Measurements from ENCODE around the gene SAP30BP. TPM values are rescaled to one million over a fixed set of nuclear protein-coding genes. Genes with fewer than 3 reads are reported as not detected.

SAP30BP gene
- total and polyA plus RNA-seq, 10 of the 15 experiments (the other 5 are each of a cell fraction or from before 2014, with no cell fraction given) = 57.9 to 166 (median 94.5) TPM

DNA sequence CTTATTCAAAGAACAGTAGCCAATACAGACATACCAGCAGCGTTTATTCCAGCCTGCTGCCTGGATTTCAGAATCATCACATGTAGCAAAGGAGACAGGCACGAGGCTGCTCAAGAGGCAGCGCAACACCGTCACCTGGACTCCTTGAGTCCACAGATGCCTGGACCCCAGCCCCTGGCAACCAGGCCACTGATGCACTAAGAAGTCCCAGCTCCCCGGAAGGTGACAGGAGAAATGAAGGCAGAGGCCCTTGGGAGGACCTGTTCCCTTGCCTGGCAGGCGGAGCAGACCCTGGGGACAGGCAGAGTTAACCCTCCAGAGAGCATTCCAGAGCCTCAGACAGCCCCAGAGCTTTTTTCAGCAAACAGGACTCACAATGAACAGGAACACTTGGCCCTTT is 17.5 kb upstream of the SAP30BP start:
- no peaks in the 10 kb centered on the region for H3K9me3 ChIP-seq (replicated peaks; ENCODE audit: control insufficient read depth, insufficient read depth, low read length)
- 98% methylated on average over 6 of the region's 6 CpGs for WGBS (ENCODE audit: insufficient coverage, insufficient replicate concordance, low lambda C conversion rate, missing lambda C conversion rate)
- ChIA-PET SMC1A (ENCODE audit: uncharacterized antibody, unreplicated experiment) (interaction anchor here (2.2 kb wide), 1 partner anchor 17 kb away, joined by 12 read pairs; the partner anchor contains the start of gene SMIM5), RAD21 (ENCODE audit: unreplicated experiment) (interaction anchor here (1.3 kb wide), 1 partner anchor 17 kb away, joined by 3 read pairs; no protein-coding TSS in a partner anchor), CTCF (interaction anchor here (0.8 to 19.5 kb wide), 4 partner anchors 12 to 98 kb away, joined by 3 to 349 read pairs (median 46); partner anchors contain the start of gene SMIM5), POLR2A (no interaction called here)
- H3K27me3 ChIP-seq (replicated peaks in 1 of 2; ENCODE audit: control insufficient read depth in 2 of 2, insufficient read depth in 2 of 2, low read length in 1 of 2) = no peaks in the 10 kb centered on the region
- intact Hi-C loops (cut with micrococcal nuclease; ENCODE audit: unreplicated experiment) (no loop called here), in situ Hi-C loops (cut with MboI) (no loop called here)
- peaks cover 3 to 14% of the 10 kb centered on the region in 2 experiments; a peak in 3 of 4 replicates for H3K36me3 ChIP-seq (ENCODE audit: control insufficient read depth in 2 of 2, insufficient read depth in 2 of 2, low read length in 1 of 2)
- TF ChIP-seq NFIC (IDR thresholded peaks at IDR 0.05; ENCODE audit: low read depth, low read length) (no peak), ASH2L (IDR thresholded peaks at IDR 0.05; ENCODE audit: borderline replicate concordance, low read depth) (no peak), RCOR1 (conservative IDR thresholded peaks at IDR 0.05; ENCODE audit: low read depth, low read length) (no peak), TARDBP (IDR thresholded peaks at IDR 0.05; ENCODE audit: borderline replicate concordance) (no peak), PAX8 (IDR thresholded peaks at IDR 0.05) (no peak), RAD21 (IDR thresholded peaks at IDR 0.05; ENCODE audit: insufficient read depth, low read depth, low read length) (no peak), DPF2 (IDR thresholded peaks at IDR 0.05) (no peak), IKZF2 (IDR thresholded peaks at IDR 0.05) (no peak), CBX3 (IDR thresholded peaks at IDR 0.05; ENCODE audit: borderline replicate concordance, low read depth) (no peak), GATAD2B (conservative IDR thresholded peaks at IDR 0.05; ENCODE audit: low read depth) (no peak), IKZF1 (conservative IDR thresholded peaks at IDR 0.05) (no peak), IRF4 (IDR thresholded peaks at IDR 0.05; ENCODE audit: low read depth, low read length) (no peak), WRNIP1 (IDR thresholded peaks at IDR 0.05; ENCODE audit: borderline replicate concordance, low read depth, low read length) (no peak), RBBP5 (conservative IDR thresholded peaks at IDR 0.05) (no peak)
- TF ChIP-seq, protein P1, sequence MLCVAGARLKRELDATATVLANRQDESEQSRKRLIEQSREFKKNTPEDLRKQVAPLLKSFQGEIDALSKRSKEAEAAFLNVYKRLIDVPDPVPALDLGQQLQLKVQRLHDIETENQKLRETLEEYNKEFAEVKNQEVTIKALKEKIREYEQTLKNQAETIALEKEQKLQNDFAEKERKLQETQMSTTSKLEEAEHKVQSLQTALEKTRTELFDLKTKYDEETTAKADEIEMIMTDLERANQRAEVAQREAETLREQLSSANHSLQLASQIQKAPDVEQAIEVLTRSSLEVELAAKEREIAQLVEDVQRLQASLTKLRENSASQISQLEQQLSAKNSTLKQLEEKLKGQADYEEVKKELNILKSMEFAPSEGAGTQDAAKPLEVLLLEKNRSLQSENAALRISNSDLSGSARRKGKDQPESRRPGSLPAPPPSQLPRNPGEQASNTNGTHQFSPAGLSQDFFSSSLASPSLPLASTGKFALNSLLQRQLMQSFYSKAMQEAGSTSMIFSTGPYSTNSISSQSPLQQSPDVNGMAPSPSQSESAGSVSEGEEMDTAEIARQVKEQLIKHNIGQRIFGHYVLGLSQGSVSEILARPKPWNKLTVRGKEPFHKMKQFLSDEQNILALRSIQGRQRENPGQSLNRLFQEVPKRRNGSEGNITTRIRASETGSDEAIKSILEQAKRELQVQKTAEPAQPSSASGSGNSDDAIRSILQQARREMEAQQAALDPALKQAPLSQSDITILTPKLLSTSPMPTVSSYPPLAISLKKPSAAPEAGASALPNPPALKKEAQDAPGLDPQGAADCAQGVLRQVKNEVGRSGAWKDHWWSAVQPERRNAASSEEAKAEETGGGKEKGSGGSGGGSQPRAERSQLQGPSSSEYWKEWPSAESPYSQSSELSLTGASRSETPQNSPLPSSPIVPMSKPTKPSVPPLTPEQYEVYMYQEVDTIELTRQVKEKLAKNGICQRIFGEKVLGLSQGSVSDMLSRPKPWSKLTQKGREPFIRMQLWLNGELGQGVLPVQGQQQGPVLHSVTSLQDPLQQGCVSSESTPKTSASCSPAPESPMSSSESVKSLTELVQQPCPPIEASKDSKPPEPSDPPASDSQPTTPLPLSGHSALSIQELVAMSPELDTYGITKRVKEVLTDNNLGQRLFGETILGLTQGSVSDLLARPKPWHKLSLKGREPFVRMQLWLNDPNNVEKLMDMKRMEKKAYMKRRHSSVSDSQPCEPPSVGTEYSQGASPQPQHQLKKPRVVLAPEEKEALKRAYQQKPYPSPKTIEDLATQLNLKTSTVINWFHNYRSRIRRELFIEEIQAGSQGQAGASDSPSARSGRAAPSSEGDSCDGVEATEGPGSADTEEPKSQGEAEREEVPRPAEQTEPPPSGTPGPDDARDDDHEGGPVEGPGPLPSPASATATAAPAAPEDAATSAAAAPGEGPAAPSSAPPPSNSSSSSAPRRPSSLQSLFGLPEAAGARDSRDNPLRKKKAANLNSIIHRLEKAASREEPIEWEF (IDR thresholded peaks at IDR 0.05; ENCODE audit: insufficient replicate concordance, low read depth, low read length) = no peak
- TF ChIP-seq, protein P2, sequence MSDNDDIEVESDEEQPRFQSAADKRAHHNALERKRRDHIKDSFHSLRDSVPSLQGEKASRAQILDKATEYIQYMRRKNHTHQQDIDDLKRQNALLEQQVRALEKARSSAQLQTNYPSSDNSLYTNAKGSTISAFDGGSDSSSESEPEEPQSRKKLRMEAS (IDR thresholded peaks at IDR 0.05; ENCODE audit: low read depth, low read length) = no peak
- no peak overlapping the region for H2AFZ ChIP-seq (ENCODE audit: control insufficient read depth, low read depth, low read length)
- no TSS peak for BruUV-seq (replicated peaks)
- H3K4me3 ChIP-seq = no peak overlapping the region
- no peaks in the 10 kb centered on the region for H3K79me2 ChIP-seq (ENCODE audit: control insufficient read depth, insufficient read depth, low read length)
- H3K4me1 ChIP-seq (ENCODE audit: control insufficient read depth, insufficient read depth, low read length) = peaks cover 19% of the 10 kb centered on the region
- no peak for DNase-seq (ENCODE audit: low read depth, low spot score)
- no peak overlapping the region for H3K27ac ChIP-seq (ENCODE audit: control insufficient read depth, insufficient read depth)
- FAIRE-seq = no peak
- no peak overlapping the region for H3K4me2 ChIP-seq (ENCODE audit: control insufficient read depth, insufficient read depth)
- no peak for ATAC-seq
- no peaks in the 10 kb centered on the region for H4K20me1 ChIP-seq (ENCODE audit: control insufficient read depth, insufficient read depth)
- no peak overlapping the region for H3K9ac ChIP-seq (ENCODE audit: control insufficient read depth, insufficient read depth, low read length)
